GM12878 (cell line): ENCODE measurements around the gene NCS1.

Experiments
- CTCF ChIP-seq, 3 experiments: IDR thresholded peaks in 2 of 3; conservative IDR thresholded peaks in 1 of 3; 2 replicates each; pipeline ENCODE4 v1.5.1; 2011; ENCODE audit warnings: low read depth in 3 of 3, low read length in 3 of 3, mild to moderate bottlenecking in 3 of 3, control low read depth in 2 of 3, moderate library complexity in 2 of 3, inconsistent platforms in 1 of 3, mixed read lengths in 1 of 3; ENCODE audit not compliant: control insufficient read depth in 2 of 3, insufficient read depth in 1 of 3; ENCODE audit errors: extremely low read depth in 1 of 3
- EP300 ChIP-seq, 2 experiments: fragments of 150-350 bp in 1 of 2; IDR thresholded peaks; 2 replicates each; pipeline ENCODE4 v1.6.1; 2011 to 2012; ENCODE audit warnings: low read depth in 2 of 2, low read length in 2 of 2, borderline replicate concordance in 1 of 2, improper control_type of control experiment in 1 of 2, inconsistent platforms in 1 of 2; ENCODE audit not compliant: control insufficient read depth in 1 of 2
- EZH2 ChIP-seq: IDR thresholded peaks from 2 replicates; pipeline ENCODE4 v1.6.1; 2012; ENCODE audit warnings: low read depth, mild to moderate bottlenecking, control low read depth, inconsistent platforms, low read length, borderline replicate concordance; ENCODE audit not compliant: control insufficient read depth
- MAX ChIP-seq: IDR thresholded peaks from 2 replicates; pipeline ENCODE4 v1.6.1; 2012; ENCODE audit warnings: low read depth, low read length, improper control_type of control experiment
- NBN ChIP-seq: fragments of 450-650 bp; IDR thresholded peaks from 2 replicates; pipeline ENCODE4 v1.6.1; 2016
- POLR2A ChIP-seq: IDR thresholded peaks from 2 replicates; pipeline ENCODE4 v1.6.1; 2011; ENCODE audit warnings: low read depth, mild to moderate bottlenecking, low read length
- POLR2AphosphoS5 ChIP-seq: IDR thresholded peaks from 2 replicates; pipeline ENCODE4 v1.6.1; 2011; ENCODE audit warnings: mild to moderate bottlenecking, low read length, inconsistent platforms
- RFX5 ChIP-seq: IDR thresholded peaks from 2 replicates; pipeline ENCODE4 v1.6.1; 2011; ENCODE audit warnings: low read depth, low read length, improper control_type of control experiment
- SUZ12 ChIP-seq: fragments of 200-600 bp; sonication (generic); IDR thresholded peaks from one replicate; pipeline ENCODE4 v1.6.1; 2018; ENCODE audit warnings: antibody characterized with exemption, mild to moderate bottlenecking; ENCODE audit not compliant: unreplicated experiment

- TF ChIP-seq POLR2A (no peak), RFX5 (no peak), EZH2 (no peak), SUZ12 (no peak), POLR2AphosphoS5 (no peak; the same call in 1 of the 2 replicates), MAX (no peak), CTCF (IDR thresholded peaks at IDR 0.05 in 2 of 3, conservative IDR thresholded peaks at IDR 0.05 in 1 of 3; ENCODE audit: control insufficient read depth in 2 of 3, extremely low read depth in 1 of 3, insufficient read depth in 1 of 3, low read depth in 3 of 3, low read length in 3 of 3) (no peak), EP300 (IDR thresholded peaks at IDR 0.05; ENCODE audit: borderline replicate concordance in 1 of 2, control insufficient read depth in 1 of 2, low read depth in 2 of 2, low read length in 2 of 2) (no peak), NBN (no peak)
Measured at GRCh38 chr9:130128251-130128650, 44.0 kb upstream of the NCS1 start.
